ENCODE data around the gene PLCH2. TPM values are rescaled to one million over a fixed set of nuclear protein-coding genes. Genes with fewer than 3 reads are reported as not detected.

The PLCH2 gene
- total and polyA plus RNA-seq, 2 of the 13 experiments (the other 11 are each of a cell fraction or from before 2014, with no cell fraction given): 0.15 to 0.67 TPM

DNA sequence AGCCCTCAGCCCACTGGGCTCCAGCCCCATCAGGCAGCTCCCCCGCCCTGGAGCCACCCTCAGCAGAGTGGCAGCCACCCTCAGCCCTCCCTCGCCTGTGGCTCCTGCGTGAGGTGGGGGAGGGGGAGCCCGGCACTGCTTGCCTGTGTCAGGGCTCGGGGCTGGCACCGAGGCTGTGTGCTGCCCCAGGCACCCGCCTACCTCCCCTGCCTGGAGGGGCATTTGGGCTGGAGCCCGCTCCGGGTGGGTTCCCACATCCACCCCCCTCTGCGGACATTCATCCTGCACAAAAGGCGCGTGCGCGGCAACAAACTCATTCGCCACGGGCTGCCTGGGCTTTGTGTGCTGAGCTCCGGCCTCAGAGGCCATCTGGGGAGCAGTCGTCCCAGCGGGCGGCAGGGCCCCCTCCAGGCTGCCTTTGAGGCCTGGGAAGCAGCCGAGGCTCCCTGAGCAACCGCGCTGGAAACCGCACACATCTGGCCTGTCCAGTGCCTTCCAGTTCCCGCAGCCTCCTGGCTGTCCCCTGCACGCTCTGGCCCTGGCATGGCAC, 67.5 kb downstream of the PLCH2 start (continued):
- TF ChIP-seq, protein P1, sequence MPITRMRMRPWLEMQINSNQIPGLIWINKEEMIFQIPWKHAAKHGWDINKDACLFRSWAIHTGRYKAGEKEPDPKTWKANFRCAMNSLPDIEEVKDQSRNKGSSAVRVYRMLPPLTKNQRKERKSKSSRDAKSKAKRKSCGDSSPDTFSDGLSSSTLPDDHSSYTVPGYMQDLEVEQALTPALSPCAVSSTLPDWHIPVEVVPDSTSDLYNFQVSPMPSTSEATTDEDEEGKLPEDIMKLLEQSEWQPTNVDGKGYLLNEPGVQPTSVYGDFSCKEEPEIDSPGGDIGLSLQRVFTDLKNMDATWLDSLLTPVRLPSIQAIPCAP (CRISPR knock-in tag; IDR thresholded peaks at IDR 0.05; ENCODE audit: low read depth): peak; percentile 46; the same call in 1 of the 2 replicates
- TF ChIP-seq, protein P2, sequence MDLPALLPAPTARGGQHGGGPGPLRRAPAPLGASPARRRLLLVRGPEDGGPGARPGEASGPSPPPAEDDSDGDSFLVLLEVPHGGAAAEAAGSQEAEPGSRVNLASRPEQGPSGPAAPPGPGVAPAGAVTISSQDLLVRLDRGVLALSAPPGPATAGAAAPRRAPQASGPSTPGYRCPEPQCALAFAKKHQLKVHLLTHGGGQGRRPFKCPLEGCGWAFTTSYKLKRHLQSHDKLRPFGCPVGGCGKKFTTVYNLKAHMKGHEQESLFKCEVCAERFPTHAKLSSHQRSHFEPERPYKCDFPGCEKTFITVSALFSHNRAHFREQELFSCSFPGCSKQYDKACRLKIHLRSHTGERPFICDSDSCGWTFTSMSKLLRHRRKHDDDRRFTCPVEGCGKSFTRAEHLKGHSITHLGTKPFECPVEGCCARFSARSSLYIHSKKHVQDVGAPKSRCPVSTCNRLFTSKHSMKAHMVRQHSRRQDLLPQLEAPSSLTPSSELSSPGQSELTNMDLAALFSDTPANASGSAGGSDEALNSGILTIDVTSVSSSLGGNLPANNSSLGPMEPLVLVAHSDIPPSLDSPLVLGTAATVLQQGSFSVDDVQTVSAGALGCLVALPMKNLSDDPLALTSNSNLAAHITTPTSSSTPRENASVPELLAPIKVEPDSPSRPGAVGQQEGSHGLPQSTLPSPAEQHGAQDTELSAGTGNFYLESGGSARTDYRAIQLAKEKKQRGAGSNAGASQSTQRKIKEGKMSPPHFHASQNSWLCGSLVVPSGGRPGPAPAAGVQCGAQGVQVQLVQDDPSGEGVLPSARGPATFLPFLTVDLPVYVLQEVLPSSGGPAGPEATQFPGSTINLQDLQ (CRISPR knock-in tag; IDR thresholded peaks at IDR 0.05): no peak
- no peak for TF ChIP-seq MED8 (CRISPR knock-in tag; IDR thresholded peaks at IDR 0.05; ENCODE audit: insufficient replicate concordance)
- TF ChIP-seq ZNF674 (CRISPR knock-in tag; IDR thresholded peaks at IDR 0.05; ENCODE audit: low read depth): no peak
- TF ChIP-seq KLF15 (CRISPR knock-in tag; IDR thresholded peaks at IDR 0.05; ENCODE audit: borderline replicate concordance): no peak
- TF ChIP-seq, protein P3, sequence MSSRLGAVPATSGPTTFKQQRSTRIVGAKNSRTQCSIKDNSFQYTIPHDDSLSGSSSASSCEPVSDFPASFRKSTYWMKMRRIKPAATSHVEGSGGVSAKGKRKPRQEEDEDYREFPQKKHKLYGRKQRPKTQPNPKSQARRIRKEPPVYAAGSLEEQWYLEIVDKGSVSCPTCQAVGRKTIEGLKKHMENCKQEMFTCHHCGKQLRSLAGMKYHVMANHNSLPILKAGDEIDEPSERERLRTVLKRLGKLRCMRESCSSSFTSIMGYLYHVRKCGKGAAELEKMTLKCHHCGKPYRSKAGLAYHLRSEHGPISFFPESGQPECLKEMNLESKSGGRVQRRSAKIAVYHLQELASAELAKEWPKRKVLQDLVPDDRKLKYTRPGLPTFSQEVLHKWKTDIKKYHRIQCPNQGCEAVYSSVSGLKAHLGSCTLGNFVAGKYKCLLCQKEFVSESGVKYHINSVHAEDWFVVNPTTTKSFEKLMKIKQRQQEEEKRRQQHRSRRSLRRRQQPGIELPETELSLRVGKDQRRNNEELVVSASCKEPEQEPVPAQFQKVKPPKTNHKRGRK (CRISPR knock-in tag; IDR thresholded peaks at IDR 0.05): no peak
- TF ChIP-seq, protein P4, sequence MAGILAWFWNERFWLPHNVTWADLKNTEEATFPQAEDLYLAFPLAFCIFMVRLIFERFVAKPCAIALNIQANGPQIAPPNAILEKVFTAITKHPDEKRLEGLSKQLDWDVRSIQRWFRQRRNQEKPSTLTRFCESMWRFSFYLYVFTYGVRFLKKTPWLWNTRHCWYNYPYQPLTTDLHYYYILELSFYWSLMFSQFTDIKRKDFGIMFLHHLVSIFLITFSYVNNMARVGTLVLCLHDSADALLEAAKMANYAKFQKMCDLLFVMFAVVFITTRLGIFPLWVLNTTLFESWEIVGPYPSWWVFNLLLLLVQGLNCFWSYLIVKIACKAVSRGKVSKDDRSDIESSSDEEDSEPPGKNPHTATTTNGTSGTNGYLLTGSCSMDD (CRISPR knock-in tag; IDR thresholded peaks at IDR 0.05): no peak
- TF ChIP-seq, protein P5, sequence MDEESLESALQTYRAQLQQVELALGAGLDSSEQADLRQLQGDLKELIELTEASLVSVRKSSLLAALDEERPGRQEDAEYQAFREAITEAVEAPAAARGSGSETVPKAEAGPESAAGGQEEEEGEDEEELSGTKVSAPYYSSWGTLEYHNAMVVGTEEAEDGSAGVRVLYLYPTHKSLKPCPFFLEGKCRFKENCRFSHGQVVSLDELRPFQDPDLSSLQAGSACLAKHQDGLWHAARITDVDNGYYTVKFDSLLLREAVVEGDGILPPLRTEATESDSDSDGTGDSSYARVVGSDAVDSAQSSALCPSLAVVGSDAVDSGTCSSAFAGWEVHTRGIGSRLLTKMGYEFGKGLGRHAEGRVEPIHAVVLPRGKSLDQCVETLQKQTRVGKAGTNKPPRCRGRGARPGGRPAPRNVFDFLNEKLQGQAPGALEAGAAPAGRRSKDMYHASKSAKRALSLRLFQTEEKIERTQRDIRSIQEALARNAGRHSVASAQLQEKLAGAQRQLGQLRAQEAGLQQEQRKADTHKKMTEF (CRISPR knock-in tag; IDR thresholded peaks at IDR 0.05): 0 out of 2 replicates have a peak, but pooled peaks have one; percentile 16
- TF ChIP-seq HDAC2 (CRISPR knock-in tag; IDR thresholded peaks at IDR 0.05): no peak
- TF ChIP-seq, protein P6, sequence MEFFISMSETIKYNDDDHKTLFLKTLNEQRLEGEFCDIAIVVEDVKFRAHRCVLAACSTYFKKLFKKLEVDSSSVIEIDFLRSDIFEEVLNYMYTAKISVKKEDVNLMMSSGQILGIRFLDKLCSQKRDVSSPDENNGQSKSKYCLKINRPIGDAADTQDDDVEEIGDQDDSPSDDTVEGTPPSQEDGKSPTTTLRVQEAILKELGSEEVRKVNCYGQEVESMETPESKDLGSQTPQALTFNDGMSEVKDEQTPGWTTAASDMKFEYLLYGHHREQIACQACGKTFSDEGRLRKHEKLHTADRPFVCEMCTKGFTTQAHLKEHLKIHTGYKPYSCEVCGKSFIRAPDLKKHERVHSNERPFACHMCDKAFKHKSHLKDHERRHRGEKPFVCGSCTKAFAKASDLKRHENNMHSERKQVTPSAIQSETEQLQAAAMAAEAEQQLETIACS (CRISPR knock-in tag; IDR thresholded peaks at IDR 0.05): no peak
- TF ChIP-seq, protein P7, sequence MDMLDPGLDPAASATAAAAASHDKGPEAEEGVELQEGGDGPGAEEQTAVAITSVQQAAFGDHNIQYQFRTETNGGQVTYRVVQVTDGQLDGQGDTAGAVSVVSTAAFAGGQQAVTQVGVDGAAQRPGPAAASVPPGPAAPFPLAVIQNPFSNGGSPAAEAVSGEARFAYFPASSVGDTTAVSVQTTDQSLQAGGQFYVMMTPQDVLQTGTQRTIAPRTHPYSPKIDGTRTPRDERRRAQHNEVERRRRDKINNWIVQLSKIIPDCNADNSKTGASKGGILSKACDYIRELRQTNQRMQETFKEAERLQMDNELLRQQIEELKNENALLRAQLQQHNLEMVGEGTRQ (IDR thresholded peaks at IDR 0.05; ENCODE audit: low read depth, low read length): no peak
- TF ChIP-seq, protein P7 (CRISPR knock-in tag; IDR thresholded peaks at IDR 0.05; ENCODE audit: borderline replicate concordance): no peak
- no peak for TF ChIP-seq MBNL3 (CRISPR knock-in tag; conservative IDR thresholded peaks at IDR 0.05)
- no peak for TF ChIP-seq RFX3 (CRISPR knock-in tag; IDR thresholded peaks at IDR 0.05)
- TF ChIP-seq REL (CRISPR knock-in tag; conservative IDR thresholded peaks at IDR 0.05): no peak
- TF ChIP-seq SRSF4 (IDR thresholded peaks at IDR 0.05; ENCODE audit: low read depth, low read length, poor library complexity, severe bottlenecking): no peak
- no peak for TF ChIP-seq TAF15 (IDR thresholded peaks at IDR 0.05; ENCODE audit: low read depth, low read length, poor library complexity, severe bottlenecking)

Measured in HepG2 (cell line).